ENCODE data around the gene LGR6. TPM values are rescaled to one million over a fixed set of nuclear protein-coding genes. Genes with fewer than 3 reads are reported as not detected.
A peak's percentile ranks its signal among the peaks of the same experiment; 100 is the strongest.

LGR6 gene
- total RNA-seq, 1 donor from 2014 or later = 1.8 TPM

- peaks cover 3% of the 10 kb centered on the region for H3K9me3 Mint-ChIP-seq (ENCODE audit: low read depth)
- H3K27me3 Mint-ChIP-seq (ENCODE audit: low read depth) = no peaks in the 10 kb centered on the region
- H3K4me3 Mint-ChIP-seq (ENCODE audit: unreplicated experiment) = no peak overlapping the region
- peaks cover 2% of the 10 kb centered on the region for H3K36me3 Mint-ChIP-seq (ENCODE audit: low read depth)
- DNase-seq (ENCODE audit: low spot score) = no peak
- peaks cover 37% of the 10 kb centered on the region for H3K4me1 Mint-ChIP-seq (ENCODE audit: low read depth)
- H3K27ac Mint-ChIP-seq (ENCODE audit: unreplicated experiment) = no peak overlapping the region
- TF ChIP-seq, protein P1, sequence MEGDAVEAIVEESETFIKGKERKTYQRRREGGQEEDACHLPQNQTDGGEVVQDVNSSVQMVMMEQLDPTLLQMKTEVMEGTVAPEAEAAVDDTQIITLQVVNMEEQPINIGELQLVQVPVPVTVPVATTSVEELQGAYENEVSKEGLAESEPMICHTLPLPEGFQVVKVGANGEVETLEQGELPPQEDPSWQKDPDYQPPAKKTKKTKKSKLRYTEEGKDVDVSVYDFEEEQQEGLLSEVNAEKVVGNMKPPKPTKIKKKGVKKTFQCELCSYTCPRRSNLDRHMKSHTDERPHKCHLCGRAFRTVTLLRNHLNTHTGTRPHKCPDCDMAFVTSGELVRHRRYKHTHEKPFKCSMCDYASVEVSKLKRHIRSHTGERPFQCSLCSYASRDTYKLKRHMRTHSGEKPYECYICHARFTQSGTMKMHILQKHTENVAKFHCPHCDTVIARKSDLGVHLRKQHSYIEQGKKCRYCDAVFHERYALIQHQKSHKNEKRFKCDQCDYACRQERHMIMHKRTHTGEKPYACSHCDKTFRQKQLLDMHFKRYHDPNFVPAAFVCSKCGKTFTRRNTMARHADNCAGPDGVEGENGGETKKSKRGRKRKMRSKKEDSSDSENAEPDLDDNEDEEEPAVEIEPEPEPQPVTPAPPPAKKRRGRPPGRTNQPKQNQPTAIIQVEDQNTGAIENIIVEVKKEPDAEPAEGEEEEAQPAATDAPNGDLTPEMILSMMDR (IDR thresholded peaks at IDR 0.05) = no peak
Observed at GRCh38 chr1:202291961-202292712, 98.5 kb downstream of the LGR6 start.

DNA sequence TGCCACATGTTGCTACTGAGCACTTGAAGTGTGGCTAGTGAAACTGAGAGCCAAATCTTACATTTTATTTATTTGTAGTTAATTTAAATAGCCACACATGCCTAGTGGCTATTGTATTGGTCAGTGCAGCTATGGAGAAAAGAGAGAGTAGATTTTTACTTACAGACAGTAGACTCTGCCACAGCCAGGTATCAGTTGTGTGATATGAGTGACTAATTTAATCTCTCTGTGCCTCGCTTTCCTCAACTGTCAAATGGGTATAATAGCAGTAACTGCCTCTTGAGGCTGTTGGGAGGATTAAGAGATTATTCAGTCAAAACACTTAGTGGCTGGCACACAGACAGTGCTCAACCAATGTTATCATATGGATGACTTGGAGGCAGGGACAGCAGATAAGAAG, 99.2 kb downstream of the LGR6 start:
- Mint-ChIP-seq H3K4me3 (ENCODE audit: unreplicated experiment) (no peak overlapping the region), H3K27ac (ENCODE audit: unreplicated experiment) (no peak overlapping the region), H3K4me1 (ENCODE audit: low read depth) (peaks cover 31% of the 10 kb centered on the region), H3K27me3 (ENCODE audit: low read depth) (no peaks in the 10 kb centered on the region), H3K36me3 (ENCODE audit: low read depth) (peaks cover 2% of the 10 kb centered on the region), H3K9me3 (ENCODE audit: low read depth) (peaks cover 3% of the 10 kb centered on the region)
- TF ChIP-seq, protein P1 (IDR thresholded peaks at IDR 0.05) = no peak
- no peak for DNase-seq (ENCODE audit: low spot score)

GRCh38 chr1:202293569-202293968, 100.0 kb downstream of the LGR6 start:
- Mint-ChIP-seq H3K4me3 (ENCODE audit: unreplicated experiment) (no peak overlapping the region), H3K9me3 (ENCODE audit: low read depth) (peaks cover 3% of the 10 kb centered on the region), H3K27ac (ENCODE audit: unreplicated experiment) (no peak overlapping the region), H3K36me3 (ENCODE audit: low read depth) (peaks cover 2% of the 10 kb centered on the region), H3K4me1 (ENCODE audit: low read depth) (peaks cover 30% of the 10 kb centered on the region), H3K27me3 (ENCODE audit: low read depth) (peaks cover 3% of the 10 kb centered on the region)
- TF ChIP-seq, protein P1 (IDR thresholded peaks at IDR 0.05) = no peak
- DNase-seq (ENCODE audit: low spot score) = no peak

DNA sequence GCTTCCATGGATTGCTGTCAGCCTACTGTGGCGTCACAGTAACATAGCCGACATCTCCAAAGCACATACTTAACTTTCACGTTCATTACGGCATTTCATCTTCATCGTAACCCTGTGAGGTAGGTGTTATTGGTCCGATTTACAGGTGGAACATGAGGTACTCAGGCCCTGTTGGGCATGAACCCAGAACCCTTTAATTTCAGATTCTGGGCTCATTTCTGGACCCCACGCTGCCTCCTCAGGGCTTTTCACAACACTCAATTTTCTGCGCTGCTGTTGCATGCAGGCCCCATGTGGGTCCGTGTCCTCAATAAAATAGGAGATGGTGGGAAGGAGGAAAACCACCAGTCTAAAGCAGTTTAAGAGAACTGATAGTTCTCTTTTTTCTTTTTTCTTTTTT, 108.6 kb downstream of the LGR6 start:
- TF ChIP-seq, protein P1 (IDR thresholded peaks at IDR 0.05) = no peak
- DNase-seq (ENCODE audit: low spot score) = no peak
- Mint-ChIP-seq H3K4me3 (ENCODE audit: unreplicated experiment) (no peak overlapping the region), H3K4me1 (ENCODE audit: low read depth) (peaks cover 12% of the 10 kb centered on the region), H3K36me3 (ENCODE audit: low read depth) (no peaks in the 10 kb centered on the region), H3K27me3 (ENCODE audit: low read depth) (peaks cover 7% of the 10 kb centered on the region), H3K9me3 (ENCODE audit: low read depth) (no peaks in the 10 kb centered on the region), H3K27ac (ENCODE audit: unreplicated experiment) (no peak overlapping the region)

GRCh38 chr1:202304375-202304774, 110.8 kb downstream of the LGR6 start:
- Mint-ChIP-seq H3K27ac (ENCODE audit: unreplicated experiment) (peak overlapping the region; percentile 51), H3K4me3 (ENCODE audit: unreplicated experiment) (no peak overlapping the region), H3K36me3 (ENCODE audit: low read depth) (no peaks in the 10 kb centered on the region), H3K27me3 (ENCODE audit: low read depth) (peaks cover 4% of the 10 kb centered on the region), H3K9me3 (ENCODE audit: low read depth) (no peaks in the 10 kb centered on the region), H3K4me1 (ENCODE audit: low read depth) (peaks cover 12% of the 10 kb centered on the region)
- DNase-seq (ENCODE audit: low spot score) = no peak
- TF ChIP-seq, protein P1 (IDR thresholded peaks at IDR 0.05) = no peak
